Ammon's horn (tissue), 1 donor: ENCODE data around the gene PSMA5.
A peak's percentile ranks its signal among the peaks of the same experiment; 100 is the strongest.
"Not testable (repeated sequence)": the region's sequence is repeated elsewhere in the genome, so short reads cannot be mapped to it uniquely, and the experiment has no call there.

Experiments used
- DNase-seq: peaks from one replicate; pipeline ENCODE4 v3.0.0-alpha.2; 2016; ENCODE audit warnings: low spot score

PSMA5 gene

GRCh38 chr1:109426281-109427170 lies at the start of gene PSMA5:
PSMA5 (minus strand) TSS chr1:109426448; CDS start chr1:109426330, 118 bp downstream.
- peak; percentile 100 for DNase-seq

DNA sequence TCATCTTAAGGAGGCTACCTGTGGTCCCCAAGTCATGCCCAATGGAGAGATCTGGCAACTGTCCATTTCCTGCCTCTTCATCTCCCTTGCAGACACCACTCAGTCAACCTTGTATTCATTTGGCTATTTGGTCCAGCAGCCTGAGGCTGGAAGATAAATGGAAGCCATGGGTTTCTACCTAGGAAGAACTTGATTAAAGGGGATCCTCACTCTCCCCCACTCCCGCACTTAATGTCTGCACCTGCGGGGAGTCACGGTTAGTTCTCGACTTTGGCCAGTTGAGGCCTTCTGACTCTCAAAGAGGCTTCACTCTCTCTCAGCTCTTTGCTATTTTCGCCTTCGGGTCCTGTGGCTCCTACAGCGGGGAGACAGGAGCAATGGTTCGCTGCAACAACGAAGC lies 49.0 kb upstream of the PSMA5 start:
- DNase-seq, result no peak

GRCh38 chr1:109474697-109475096 lies 48.4 kb upstream of the PSMA5 start:
- DNase-seq, result no peak

GRCh38 chr1:109473284-109474057 lies 47.2 kb upstream of the PSMA5 start:
- DNase-seq, result not testable (repeated sequence)

DNA sequence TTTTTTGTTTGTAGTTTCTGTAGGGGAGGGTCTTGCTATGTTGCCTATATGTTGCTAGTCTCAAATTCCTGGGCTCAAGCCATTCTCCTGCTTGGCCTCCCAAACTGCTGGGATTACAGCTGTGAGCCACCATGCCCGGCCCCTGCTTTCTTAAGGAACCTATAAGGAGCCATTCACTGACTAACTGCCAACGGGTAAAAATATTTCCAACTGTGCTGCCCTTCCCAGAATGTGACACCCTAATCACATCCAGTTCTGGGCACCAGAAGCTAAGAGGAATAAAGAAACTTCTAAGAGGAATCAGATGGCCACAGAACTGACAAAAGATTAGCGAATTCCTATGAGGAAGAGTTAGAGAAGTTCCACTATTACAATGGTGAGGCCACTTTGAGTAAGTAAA lies 46.5 kb upstream of the PSMA5 start:
- DNase-seq, result no peak

DNA sequence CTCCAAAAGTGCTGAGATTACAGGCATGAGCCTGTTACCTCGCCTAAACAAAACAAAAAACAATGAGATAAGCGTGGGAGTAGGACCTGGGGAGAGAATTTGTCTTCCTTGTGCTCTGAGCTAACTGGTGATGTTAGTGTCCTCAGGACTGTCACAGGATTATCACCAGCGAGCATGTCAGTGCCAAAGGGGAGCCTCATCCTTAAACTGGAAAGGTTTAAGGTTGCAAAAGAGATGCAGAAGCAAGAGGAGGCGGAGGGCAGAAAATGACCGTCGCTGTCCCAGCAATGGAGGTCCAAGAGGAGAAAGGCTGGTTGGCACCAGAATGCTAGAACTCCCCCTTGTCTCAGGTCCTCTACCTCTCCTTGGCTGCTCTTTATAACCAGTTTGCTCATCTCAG lies 44.0 kb upstream of the PSMA5 start:
- DNase-seq, result no peak

- DNase-seq, result no peak
Observed at GRCh38 chr1:109468903-109469302, 42.7 kb upstream of the PSMA5 start.

DNA sequence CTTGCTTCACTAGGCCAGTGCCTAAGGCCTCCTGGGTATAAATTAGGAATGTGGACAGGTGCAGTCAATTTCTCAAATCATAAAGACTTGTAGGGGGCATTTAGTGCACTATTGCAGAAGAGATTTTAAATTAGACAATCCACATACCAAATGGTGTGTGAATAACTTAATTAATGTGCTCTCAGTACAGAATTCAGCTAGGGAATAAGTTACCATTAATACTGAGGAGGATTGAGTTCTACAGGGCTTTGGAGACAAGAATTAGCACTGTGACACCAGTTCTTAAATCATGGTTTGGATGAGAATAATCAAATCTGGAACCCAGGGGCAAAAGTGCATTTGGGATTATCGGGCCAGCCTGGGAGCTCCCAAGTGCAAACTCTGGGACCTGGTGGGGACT lies 41.8 kb upstream of the PSMA5 start:
- DNase-seq, result no peak

DNA sequence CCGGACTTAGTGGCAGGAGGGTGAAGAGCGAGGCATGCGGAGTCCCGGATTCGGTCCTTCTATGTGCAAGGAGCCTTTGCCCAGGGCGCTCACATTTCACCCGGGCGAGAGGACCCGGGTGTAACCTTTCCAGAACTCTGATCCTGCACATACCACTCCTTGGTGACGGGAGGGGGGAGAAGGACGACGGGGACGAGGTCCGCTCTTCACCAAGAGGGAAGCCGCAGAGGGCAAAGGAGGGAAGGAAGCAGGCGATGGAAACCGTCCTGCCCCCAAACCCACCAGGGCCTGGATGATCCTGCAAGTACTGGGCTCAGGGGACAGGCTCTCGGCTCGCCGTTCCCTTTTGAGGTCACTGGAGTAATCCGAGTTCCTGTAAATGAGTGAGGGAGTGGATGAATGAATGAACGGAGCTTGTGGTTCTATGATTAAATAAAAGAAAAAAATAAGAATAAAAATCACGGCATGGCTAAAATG lies 41.1 kb upstream of the PSMA5 start:
- DNase-seq, result no peak

GRCh38 chr1:109466452-109467300 lies 40.4 kb upstream of the PSMA5 start, which contains the start of gene SYPL2:
SYPL2 (plus strand) TSS chr1:109466546; CDS start chr1:109466844, 298 bp downstream.
- peak; percentile 47 for DNase-seq

DNA sequence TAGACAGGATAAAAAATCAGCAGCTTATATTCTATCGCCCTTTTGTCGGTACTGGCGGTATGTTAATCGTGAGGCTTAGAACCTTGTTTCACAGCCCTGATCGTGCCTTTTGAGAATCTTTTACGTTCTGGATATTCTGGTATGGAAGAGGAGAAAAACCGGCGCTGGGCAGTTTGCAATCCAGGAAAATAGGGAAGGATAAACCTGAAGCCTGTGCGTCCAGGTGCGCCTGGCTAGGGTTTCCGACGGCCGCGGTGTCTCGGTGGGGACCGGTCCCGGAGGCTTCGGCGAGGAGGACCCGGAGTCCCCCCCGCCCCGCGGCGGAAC lies 39.8 kb upstream of the PSMA5 start:
- no peak for DNase-seq

DNA sequence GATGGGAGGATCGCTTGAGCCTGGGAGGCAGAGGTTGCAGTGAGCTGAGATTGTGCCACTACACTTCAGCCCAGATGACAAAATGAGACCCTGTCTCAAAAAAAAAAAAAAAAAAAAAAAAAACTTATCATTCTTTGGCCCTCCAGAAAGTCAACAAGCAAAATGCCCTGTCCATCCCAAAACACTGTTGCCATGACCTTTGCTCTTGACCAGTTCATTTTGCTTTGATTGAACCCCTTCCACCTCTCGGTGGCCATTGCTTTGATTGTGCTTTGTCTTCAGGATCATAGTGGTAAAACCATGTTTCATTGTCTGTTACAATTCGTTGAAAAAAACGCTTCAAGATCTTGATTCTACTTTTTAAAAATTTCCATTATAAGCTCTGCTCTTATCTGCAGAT lies 31.6 kb upstream of the PSMA5 start:
- no peak for DNase-seq

GRCh38 chr1:109454497-109455133 lies 28.4 kb upstream of the PSMA5 start:
- no peak for DNase-seq

DNA sequence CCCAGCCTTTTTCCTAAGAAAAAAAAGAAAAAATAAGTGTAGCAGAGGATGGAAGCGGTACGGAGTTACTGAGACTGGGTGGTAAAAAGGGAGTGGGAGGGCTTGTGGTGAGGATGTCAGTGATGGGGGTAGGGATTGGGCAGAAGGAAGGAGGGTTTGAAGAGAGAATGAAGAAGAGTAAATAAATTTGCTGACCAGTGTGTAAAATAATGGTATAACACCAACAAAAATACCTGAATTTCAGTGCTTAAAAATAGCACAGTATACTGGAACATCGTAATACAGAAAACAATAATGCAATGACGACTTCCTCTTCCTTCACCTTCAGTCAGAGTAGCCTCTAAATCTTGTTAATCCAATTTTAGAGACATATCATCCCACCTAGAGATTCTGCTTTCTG lies 21.3 kb upstream of the PSMA5 start:
- no peak for DNase-seq

GRCh38 chr1:109445949-109446695 lies 19.9 kb upstream of the PSMA5 start:
- DNase-seq, result not testable (repeated sequence)

- DNase-seq, result no peak
Observed at GRCh38 chr1:109444346-109444745, 18.1 kb upstream of the PSMA5 start.

DNA sequence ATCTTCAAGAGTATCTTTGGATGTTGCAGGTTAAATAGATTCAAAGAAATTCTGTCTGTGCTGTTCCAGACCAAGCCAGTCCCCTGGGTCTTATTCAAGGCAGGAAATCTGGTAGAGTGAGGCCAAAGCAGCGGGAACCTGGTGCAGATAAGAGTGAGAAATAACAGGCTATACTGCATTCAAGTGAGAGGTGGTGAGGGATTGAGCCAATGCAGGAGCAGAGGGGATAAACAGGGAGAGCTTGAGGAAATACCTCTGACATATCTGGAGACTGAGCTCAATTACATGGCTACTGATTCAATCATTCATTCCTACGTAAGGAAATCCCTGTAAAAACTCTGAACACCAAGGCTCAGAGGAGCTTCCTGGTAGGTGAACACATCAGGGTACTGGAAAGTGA lies 17.2 kb upstream of the PSMA5 start:
- DNase-seq, result no peak

- DNase-seq, result no peak
Observed at GRCh38 chr1:109441069-109441468, 14.8 kb upstream of the PSMA5 start.

GRCh38 chr1:109438798-109439297 lies 12.6 kb upstream of the PSMA5 start:
- DNase-seq, result no peak

DNA sequence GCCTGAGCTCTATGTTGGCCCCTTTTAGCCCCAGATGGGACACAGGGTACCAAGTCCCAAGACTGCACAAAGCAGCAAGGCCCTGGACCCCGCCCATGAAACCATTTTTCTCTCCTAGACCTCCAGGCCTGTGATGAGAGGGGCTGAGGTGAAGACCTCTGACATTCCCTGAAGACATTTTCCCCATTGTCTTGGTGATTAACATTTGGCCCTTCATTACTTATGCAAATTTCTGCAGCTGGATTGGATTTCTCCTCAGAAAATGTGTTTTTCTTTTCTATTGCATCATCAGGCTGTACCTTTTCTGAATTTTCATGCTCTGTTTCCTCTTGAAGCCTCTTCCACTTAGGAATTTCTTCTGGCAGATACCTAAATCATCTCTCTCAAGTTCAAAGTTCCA lies 8.2 kb upstream of the PSMA5 start:
- DNase-seq, result no peak

DNA sequence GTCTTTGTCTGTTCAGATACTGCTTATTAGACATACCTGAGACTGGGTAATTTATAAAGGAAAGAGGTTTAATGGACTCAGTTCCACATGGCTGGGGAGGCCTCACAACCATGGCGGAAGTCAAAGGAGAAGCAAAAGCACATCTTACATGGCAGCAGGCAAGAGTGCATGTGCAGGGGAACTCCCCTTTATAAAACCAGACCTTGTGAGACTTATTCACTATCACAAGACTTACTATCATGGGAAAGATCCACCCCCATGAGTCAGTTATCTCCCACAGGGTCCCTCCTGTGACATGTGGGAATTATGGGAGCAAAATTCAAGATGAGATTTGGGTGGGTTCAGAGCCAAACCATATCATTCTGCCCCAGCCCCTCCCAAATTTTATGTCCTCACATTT lies 7.1 kb upstream of the PSMA5 start:
- DNase-seq, result no peak
